CD4-positive, alpha-beta T cell (primary cell): Measurements from ENCODE around the gene RBM7. TPM values are rescaled to one million over a fixed set of nuclear protein-coding genes. Genes with fewer than 3 reads are reported as not detected.

Experiments
- ATAC-seq: fragments of 200-7000 bp; cut with Tn5 transposase; one replicate; pipeline ENCODE4 v1.10.0; 2022; ENCODE audit warnings: mild to moderate bottlenecking; ENCODE audit not compliant: poor library complexity
- CTCF ChIA-PET: fragments of 350-600 bp; sonication (Branson Sonifier 250); formaldehyde crosslinking; loops from one replicate; lab custom pipeline; 2021; ENCODE audit warnings: antibody characterized with exemption, inconsistent platforms; lab: Charles Lee
- POLR2A ChIA-PET: fragments of 350-600 bp; sonication (Branson Sonifier 250); formaldehyde crosslinking; loops from one replicate; lab custom pipeline; 2021; ENCODE audit warnings: antibody characterized with exemption, inconsistent platforms; lab: Charles Lee
- DNase-seq, 14 experiments: peaks; one replicate each; pipeline ENCODE4 v3.0.0-alpha.2; 2013 to 2020; ENCODE audit warnings: mixed read lengths in 2 of 14
- H3K27ac ChIP-seq, 2 donors: one replicate each; pipeline versions ENCODE4 v1.5.1 to v1.7.0; 2013; ENCODE audit warnings: low read length in 2 of 2, low read depth in 1 of 2, mild to moderate bottlenecking in 1 of 2
- H3K27me3 ChIP-seq, 2 experiments: 1 replicate in 1 of 2; 2 replicates in 1 of 2; pipeline versions ENCODE4 v1.6.1 to v1.7.0; 2013; ENCODE audit warnings: low read length in 2 of 2, control low read depth in 1 of 2, mild to moderate bottlenecking in 1 of 2, moderate library complexity in 1 of 2; ENCODE audit not compliant: insufficient read depth in 2 of 2, control insufficient read depth in 1 of 2
- H3K36me3 ChIP-seq: one replicate; pipeline ENCODE4 v1.6.1; 2013; ENCODE audit warnings: low read length, control low read depth; ENCODE audit not compliant: insufficient read depth
- H3K4me1 ChIP-seq: one replicate; pipeline ENCODE4 v1.6.1; 2013; ENCODE audit warnings: low read length, control low read depth; ENCODE audit not compliant: insufficient read depth
- H3K4me3 ChIP-seq: one replicate; pipeline ENCODE4 v1.5.1; 2013; ENCODE audit warnings: mild to moderate bottlenecking, low read length, moderate library complexity
- H3K9me3 ChIP-seq, 2 experiments: 1 replicate in 1 of 2; 2 replicates in 1 of 2; pipeline versions ENCODE4 v1.6.1 to v1.7.0; 2013; ENCODE audit warnings: low read length in 2 of 2, mild to moderate bottlenecking in 2 of 2, control low read depth in 1 of 2, moderate library complexity in 1 of 2; ENCODE audit not compliant: control insufficient read depth in 1 of 2, insufficient read depth in 1 of 2
- H3K27ac Mint-ChIP-seq: one replicate; pipeline ENCODE4 v1.8.0; 2020; ENCODE audit warnings: mixed read lengths
- H3K27me3 Mint-ChIP-seq: one replicate; pipeline ENCODE4 v1.8.0; 2021; ENCODE audit warnings: mixed read lengths
- H3K36me3 Mint-ChIP-seq: one replicate; pipeline ENCODE4 v1.8.0; 2021; ENCODE audit warnings: low read depth, mixed read lengths
- H3K4me1 Mint-ChIP-seq: one replicate; pipeline ENCODE4 v1.8.0; 2021; ENCODE audit warnings: low read depth, mixed read lengths
- H3K4me3 Mint-ChIP-seq: one replicate; pipeline ENCODE4 v1.8.0; 2020; ENCODE audit warnings: mild to moderate bottlenecking, mixed read lengths
- H3K9me3 Mint-ChIP-seq: one replicate; pipeline ENCODE4 v1.8.0; 2020; ENCODE audit warnings: mixed read lengths
- CTCF ChIP-seq: fragments of 200-600 bp; IDR thresholded peaks from one replicate; pipeline ENCODE4 v1.8.0; 2022; ENCODE audit warnings: antibody characterized with exemption, mild to moderate bottlenecking
- intact Hi-C, 2 experiments: fragments of 100-400 bp; cut with DNase I in 1 of 2; cut with micrococcal nuclease in 1 of 2; formaldehyde crosslinking; loops; one replicate each; pipeline versions ENCODE4 v1.15.1 to v1.9.0; 2023 to 2025; cut with DNase I, micrococcal nuclease
- total RNA-seq, 174 experiments: library from RNA in 2 of 174; stranded (reverse) in 2 of 174; gene quantifications; one replicate each; pipeline ENCODE4 v1.2.3 and lab custom pipeline; 2021 to 2026

RBM7 gene
- total RNA-seq, 2 experiments from 2014 or later: 76.1 to 81.9 TPM

GRCh38 chr11:114358716-114359115 lies 41.8 kb upstream of the RBM7 start:
- Histone ChIP-seq H3K27ac (no peak overlapping the region), H3K27me3 (no peaks in the 10 kb centered on the region), H3K4me3 (no peak overlapping the region), H3K36me3 (no peaks in the 10 kb centered on the region), H3K4me1 (no peaks in the 10 kb centered on the region), H3K9me3 (no peaks in the 10 kb centered on the region)
- ChIA-PET POLR2A (no interaction called here), CTCF (no interaction called here)
- no peak overlapping the region for H3K27ac Mint-ChIP-seq
- DNase-seq: no peak
- no peaks in the 10 kb centered on the region for H3K9me3 Mint-ChIP-seq
- intact Hi-C loops: no loop called here
- H3K4me1 Mint-ChIP-seq: no peaks in the 10 kb centered on the region
- TF ChIP-seq CTCF: no peak
- no peak for ATAC-seq
- H3K27me3 Mint-ChIP-seq: no peaks in the 10 kb centered on the region
- no peak overlapping the region for H3K4me3 Mint-ChIP-seq
- H3K36me3 Mint-ChIP-seq: no peaks in the 10 kb centered on the region

- Mint-ChIP-seq H3K4me3 (no peak overlapping the region), H3K27me3 (no peaks in the 10 kb centered on the region), H3K9me3 (no peaks in the 10 kb centered on the region), H3K4me1 (no peaks in the 10 kb centered on the region), H3K36me3 (no peaks in the 10 kb centered on the region), H3K27ac (no peak overlapping the region)
- no peak for TF ChIP-seq CTCF
- POLR2A ChIA-PET: no interaction called here
- CTCF ChIA-PET: no interaction called here
- DNase-seq (no peak), ATAC-seq (no peak)
- no peaks in the 10 kb centered on the region for H3K36me3 ChIP-seq
- H3K4me1 ChIP-seq: no peaks in the 10 kb centered on the region
- H3K4me3 ChIP-seq: no peak overlapping the region
- H3K27ac ChIP-seq: no peak overlapping the region
- intact Hi-C loops: no loop called here
- H3K27me3 ChIP-seq: no peaks in the 10 kb centered on the region
- no peaks in the 10 kb centered on the region for H3K9me3 ChIP-seq
These were observed 41.1 kb upstream of the RBM7 start for GRCh38 chr11:114359342-114359741.

GRCh38 chr11:114362326-114362725 lies 38.1 kb upstream of the RBM7 start:
- Mint-ChIP-seq H3K4me1 (no peaks in the 10 kb centered on the region), H3K4me3 (no peak overlapping the region), H3K27ac (no peak overlapping the region), H3K9me3 (no peaks in the 10 kb centered on the region), H3K36me3 (no peaks in the 10 kb centered on the region), H3K27me3 (peaks cover 14% of the 10 kb centered on the region)
- ChIA-PET CTCF (no interaction called here), POLR2A (no interaction called here)
- H3K27ac ChIP-seq: no peak overlapping the region
- peaks cover 0 to 6% of the 10 kb centered on the region in 2 experiments for H3K27me3 ChIP-seq
- no peak overlapping the region for H3K4me3 ChIP-seq
- intact Hi-C loops: no loop called here
- TF ChIP-seq CTCF: no peak
- DNase-seq (no peak), ATAC-seq (no peak)
- H3K36me3 ChIP-seq: no peaks in the 10 kb centered on the region
- H3K4me1 ChIP-seq: no peaks in the 10 kb centered on the region
- no peaks in the 10 kb centered on the region for H3K9me3 ChIP-seq
